ENCODE measurements around the gene NPPA. TPM values are rescaled to one million over a fixed set of nuclear protein-coding genes. Genes with fewer than 3 reads are reported as not detected.

NPPA gene
- total and polyA plus RNA-seq, 9 of the 15 experiments (the other 6 are each of a cell fraction or from before 2014, with no cell fraction given): not detected

DNA sequence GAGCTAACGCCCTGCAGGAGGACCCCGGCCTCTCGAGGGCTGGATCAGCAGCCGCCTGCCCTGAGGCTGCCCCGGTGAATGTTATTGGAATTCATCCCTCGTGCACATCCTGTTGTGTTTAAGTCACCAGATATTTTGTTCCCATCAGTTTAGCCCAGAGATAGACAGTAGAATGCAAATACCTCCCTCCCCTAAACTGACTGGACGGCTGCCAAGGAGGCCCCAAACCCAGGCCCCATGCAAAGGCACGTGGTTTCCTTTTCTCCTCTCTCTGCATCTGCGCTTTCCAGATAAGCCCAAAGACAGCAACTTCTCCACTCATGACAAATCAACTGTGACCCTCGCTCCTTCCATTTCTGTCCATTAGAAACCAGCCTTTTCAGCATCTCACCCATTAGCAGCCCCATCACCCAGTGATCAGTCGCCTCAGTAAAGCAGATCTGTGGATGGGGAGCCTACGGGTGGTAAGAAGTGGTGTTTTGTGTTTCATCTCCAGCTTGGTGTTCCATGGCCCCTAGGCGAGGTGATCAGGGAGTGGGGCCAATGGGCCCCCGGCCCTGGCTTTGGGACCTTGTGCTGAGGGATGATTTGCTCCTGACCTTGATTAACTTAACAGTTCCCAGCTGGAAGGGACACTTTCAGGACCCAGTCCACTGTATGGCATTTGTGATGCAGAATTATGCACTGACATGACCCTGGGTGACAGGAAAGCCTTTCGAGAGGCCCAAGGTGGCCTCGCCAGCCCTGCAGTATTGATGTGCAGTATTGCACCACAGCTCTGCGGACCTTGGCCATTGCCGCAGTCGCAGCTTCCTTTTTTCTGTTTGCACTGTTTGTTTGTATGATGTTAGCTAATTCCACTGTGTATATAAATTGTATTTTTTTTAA lies 5.2 kb downstream of the NPPA start (continued):
- TF ChIP-seq HBP1 (CRISPR knock-in tag; IDR thresholded peaks at IDR 0.05) (peak; percentile 60; the same call in 1 of the 2 replicates), CBFA2T2 (conservative IDR thresholded peaks at IDR 0.05) (peak; percentile 95), GATA2 (CRISPR knock-in tag; IDR thresholded peaks at IDR 0.05) (peak; percentile 92), NFXL1 (CRISPR knock-in tag; IDR thresholded peaks at IDR 0.05) (no peak), KLF10 (CRISPR knock-in tag; IDR thresholded peaks at IDR 0.05) (no peak), TCF15 (CRISPR knock-in tag; IDR thresholded peaks at IDR 0.05) (peak; percentile 52; the same call in 1 of the 2 replicates), ZNF830 (CRISPR knock-in tag; IDR thresholded peaks at IDR 0.05) (no peak), RFX1 (IDR thresholded peaks at IDR 0.05) (no peak), FOXM1 (IDR thresholded peaks at IDR 0.05; ENCODE audit: low read depth) (peak; percentile 77), FOXM1 (CRISPR knock-in tag; IDR thresholded peaks at IDR 0.05; ENCODE audit: low read depth) (no peak), MECOM (CRISPR knock-in tag; IDR thresholded peaks at IDR 0.05) (no peak; the same call in 1 of the 2 replicates)
- TF ChIP-seq, protein P1, sequence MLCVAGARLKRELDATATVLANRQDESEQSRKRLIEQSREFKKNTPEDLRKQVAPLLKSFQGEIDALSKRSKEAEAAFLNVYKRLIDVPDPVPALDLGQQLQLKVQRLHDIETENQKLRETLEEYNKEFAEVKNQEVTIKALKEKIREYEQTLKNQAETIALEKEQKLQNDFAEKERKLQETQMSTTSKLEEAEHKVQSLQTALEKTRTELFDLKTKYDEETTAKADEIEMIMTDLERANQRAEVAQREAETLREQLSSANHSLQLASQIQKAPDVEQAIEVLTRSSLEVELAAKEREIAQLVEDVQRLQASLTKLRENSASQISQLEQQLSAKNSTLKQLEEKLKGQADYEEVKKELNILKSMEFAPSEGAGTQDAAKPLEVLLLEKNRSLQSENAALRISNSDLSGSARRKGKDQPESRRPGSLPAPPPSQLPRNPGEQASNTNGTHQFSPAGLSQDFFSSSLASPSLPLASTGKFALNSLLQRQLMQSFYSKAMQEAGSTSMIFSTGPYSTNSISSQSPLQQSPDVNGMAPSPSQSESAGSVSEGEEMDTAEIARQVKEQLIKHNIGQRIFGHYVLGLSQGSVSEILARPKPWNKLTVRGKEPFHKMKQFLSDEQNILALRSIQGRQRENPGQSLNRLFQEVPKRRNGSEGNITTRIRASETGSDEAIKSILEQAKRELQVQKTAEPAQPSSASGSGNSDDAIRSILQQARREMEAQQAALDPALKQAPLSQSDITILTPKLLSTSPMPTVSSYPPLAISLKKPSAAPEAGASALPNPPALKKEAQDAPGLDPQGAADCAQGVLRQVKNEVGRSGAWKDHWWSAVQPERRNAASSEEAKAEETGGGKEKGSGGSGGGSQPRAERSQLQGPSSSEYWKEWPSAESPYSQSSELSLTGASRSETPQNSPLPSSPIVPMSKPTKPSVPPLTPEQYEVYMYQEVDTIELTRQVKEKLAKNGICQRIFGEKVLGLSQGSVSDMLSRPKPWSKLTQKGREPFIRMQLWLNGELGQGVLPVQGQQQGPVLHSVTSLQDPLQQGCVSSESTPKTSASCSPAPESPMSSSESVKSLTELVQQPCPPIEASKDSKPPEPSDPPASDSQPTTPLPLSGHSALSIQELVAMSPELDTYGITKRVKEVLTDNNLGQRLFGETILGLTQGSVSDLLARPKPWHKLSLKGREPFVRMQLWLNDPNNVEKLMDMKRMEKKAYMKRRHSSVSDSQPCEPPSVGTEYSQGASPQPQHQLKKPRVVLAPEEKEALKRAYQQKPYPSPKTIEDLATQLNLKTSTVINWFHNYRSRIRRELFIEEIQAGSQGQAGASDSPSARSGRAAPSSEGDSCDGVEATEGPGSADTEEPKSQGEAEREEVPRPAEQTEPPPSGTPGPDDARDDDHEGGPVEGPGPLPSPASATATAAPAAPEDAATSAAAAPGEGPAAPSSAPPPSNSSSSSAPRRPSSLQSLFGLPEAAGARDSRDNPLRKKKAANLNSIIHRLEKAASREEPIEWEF (CRISPR knock-in tag; IDR thresholded peaks at IDR 0.05): no peak; the same call in 1 of the 2 replicates

All from K562 (cell line).